ENCODE measurements around the gene RAVER1.
A peak's percentile ranks its signal among the peaks of the same experiment; 100 is the strongest.
"Not testable (repeated sequence)": the region's sequence is repeated elsewhere in the genome, so short reads cannot be mapped to it uniquely, and the experiment has no call there.

Gene RAVER1

DNA sequence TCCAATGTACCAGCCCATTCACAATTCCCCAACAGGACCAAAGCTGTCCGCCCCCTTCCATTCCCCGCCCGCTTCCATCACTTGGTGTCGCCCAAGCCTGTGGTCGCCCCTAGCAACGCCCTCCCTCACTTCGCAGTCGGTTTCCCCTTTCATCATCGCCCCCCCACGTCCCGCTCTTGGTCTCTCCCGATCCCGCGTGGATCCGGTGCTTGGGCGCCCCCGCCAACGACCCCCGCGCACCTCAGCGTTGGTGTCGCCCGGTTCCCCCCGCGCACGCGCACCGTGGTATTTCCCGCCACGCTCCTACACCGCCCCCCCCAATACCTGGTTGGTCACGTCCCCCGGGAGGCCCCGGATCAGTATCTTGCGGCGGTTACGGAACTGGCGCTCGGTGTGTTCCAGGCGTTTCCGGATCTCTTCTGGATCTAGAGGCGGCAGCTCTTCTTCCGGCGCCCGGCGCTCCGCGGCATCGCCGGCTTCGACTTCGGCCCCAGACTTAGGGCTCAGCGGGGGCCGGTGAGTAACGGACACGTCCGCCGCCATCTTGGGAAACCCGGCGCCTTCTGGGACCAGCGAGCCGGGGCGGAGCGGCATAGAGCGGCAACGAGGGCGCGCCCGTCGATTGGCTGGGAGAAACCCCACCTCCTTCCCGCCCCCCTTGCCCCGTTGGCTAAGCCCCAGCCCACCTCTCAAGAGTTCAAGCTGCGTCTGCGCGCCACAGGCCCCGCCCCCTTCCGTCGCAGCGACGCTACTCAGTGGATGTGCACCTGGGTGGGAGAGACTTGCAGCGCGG, at the start of gene RAVER1:
Gene RAVER1 (minus strand): TSS at position 565 of the 793 bp plus-strand sequence. CDS start 22 bp downstream, at position 543.
- DNase-seq, result peak; percentile 97

GRCh38 chr19:10383223-10383499, 49.8 kb upstream of the RAVER1 start:
- not testable (repeated sequence) for DNase-seq

DNA sequence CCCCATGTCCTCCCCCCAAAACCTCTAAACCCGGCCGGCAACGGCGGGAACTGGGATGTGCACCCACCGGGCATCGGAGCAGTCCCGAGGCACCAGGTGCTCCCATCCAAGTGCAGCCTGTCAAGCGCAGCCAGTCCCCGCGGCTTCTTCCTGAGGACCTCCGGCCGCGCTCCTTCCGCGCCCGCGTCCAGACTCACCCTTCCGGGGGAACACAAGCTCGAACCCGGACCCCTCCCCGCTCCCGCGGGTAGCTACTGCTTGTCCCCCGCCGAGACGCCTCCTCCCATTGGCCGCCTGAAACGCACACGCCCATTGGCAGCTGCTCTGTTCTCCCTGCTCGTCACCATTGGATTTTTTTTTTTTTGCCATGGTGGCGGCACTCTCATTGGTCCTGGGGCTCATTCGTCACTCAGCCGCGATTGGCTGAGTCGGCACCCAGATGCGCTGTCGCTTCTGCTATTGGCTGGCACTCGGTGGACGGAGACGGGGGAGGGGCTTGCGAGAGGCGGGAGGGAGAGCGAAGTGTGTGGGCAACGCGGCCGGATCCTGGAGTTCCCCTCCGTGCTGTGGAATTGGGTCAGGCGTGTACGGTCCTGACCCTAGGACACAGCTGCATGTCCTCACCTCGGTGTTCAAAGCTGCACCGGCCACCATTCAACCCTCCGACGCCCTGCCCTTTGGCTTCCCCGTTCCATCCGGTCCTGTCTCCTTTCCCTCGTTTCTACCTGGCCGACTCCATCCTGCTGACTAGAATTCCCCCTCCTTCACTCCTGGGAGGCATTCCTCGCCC, 47.2 kb upstream of the RAVER1 start, which contains the start of gene TYK2:
Gene TYK2 (minus strand): TSS at position 260 of the 790 bp plus-strand sequence. CDS start 2,166 bp downstream, outside the sequence.
- peak; percentile 92 for DNase-seq

DNA sequence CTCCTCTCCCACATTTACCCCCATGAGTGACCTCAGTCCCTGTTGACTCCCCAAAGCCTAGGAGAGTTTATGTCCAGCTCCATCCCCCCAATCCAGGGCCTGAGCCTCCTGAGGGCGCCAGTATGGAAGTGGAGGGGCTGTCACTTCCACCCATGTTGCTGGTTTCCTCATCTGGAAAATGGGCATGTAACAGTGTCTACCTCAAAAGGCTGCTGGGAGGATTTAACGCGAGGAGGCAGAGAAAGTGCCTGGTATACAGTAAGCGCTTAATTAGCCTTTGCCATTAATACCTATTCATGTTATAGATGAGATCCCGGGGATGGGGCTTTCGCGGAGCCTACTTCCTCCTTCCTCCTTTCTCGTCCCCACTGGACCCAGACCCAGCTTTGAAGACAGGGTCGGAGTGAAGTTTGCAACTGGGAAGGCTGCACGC, 46.6 kb upstream of the RAVER1 start:
- DNase-seq, result no peak

GRCh38 chr19:10378124-10378523, 44.8 kb upstream of the RAVER1 start:
- no peak for DNase-seq

- DNase-seq, result not testable (repeated sequence)
Observed at GRCh38 chr19:10377140-10377640, 43.9 kb upstream of the RAVER1 start.

DNA sequence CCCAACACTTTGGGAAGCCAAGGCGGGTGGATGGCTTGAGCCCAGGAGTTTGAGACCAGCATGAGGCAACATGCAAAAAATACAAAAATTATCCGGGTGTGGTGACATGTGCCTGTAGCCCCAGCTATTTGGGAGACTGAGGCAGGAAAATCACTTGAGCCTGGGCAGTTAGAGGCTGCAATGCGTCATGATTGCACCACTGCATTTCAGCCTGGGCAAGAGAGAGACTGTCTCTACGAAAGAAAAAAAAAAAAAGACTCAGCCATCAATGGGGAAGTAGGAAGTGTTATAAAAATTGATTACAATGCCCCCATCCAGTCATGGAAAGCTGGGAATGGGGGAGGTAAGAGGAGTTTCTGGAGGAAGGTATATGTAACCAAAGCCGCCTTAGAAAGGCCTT, 41.6 kb upstream of the RAVER1 start:
- DNase-seq, result no peak

- no peak for DNase-seq
Observed at GRCh38 chr19:10372690-10373089, 39.4 kb upstream of the RAVER1 start.

GRCh38 chr19:10368101-10368803, 34.9 kb upstream of the RAVER1 start:
- DNase-seq, result no peak

DNA sequence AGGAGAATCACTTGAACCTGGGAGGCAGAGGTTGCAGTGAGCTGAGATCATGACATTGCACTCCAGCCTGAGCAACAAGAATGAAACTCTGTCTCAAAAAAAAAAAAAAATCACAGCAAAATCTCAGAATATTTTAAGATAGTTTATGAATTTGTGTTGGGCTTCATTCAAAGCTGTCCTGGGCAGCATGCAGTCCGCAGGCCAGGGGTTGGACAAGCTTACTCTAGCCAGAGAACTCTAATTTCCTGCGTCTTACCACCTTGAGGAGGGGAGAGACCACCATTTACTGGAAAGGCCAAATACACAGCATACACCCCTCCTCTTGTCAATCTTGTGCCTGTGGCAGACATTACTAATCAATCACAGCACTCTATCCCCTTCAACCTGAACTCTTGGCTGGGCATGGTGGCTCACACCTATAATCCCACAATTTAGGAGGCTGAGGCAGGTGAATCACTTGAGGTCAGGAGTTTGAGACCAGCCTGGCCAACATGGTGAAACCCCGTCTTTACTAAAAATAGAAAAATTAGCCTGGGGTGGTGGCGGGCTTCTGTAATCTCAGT, 33.7 kb upstream of the RAVER1 start:
- DNase-seq, result not testable (repeated sequence)

DNA sequence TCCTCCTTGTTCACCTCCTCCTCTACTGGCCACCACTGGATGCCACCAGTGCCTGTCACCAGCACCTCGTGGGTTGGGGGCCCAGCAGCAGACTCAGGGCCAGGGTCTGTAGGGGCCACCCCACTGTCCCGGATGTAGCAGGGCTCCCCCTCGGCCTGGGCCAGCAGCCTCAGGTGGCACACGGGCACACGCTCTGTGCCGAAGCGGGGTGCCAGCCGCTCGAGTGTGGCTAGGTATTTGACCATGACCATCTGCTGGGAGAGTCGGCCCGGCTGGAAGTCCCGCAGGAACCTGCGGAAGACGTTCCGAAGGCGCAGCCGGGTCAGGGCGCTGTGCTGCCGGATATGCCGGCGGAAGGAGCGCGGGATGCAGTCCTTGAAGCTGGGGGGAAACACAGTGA, 32.2 kb upstream of the RAVER1 start:
- no peak for DNase-seq

DNA sequence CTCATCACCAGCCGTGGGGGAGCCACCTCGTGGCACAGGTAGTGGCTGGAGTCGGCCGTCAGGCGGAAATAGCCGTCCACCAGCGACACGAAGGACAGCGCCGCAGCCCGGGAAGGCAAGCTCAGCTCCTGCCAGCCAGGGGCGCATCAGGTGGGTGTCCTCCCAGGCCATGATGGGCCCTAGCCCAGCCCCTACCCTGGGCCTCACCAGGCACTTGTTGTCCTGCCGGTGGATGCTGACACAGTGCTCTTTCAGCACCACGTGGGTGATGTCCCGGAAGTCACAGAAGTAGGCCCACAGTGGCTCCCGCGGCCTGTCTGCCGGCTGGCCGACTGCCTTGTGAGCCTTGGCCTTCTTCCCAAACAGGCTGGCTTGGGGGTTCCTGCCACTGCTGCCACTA, 31.3 kb upstream of the RAVER1 start:
- no peak for DNase-seq

- no peak for DNase-seq
Observed at GRCh38 chr19:10363789-10364281, 30.5 kb upstream of the RAVER1 start.

DNA sequence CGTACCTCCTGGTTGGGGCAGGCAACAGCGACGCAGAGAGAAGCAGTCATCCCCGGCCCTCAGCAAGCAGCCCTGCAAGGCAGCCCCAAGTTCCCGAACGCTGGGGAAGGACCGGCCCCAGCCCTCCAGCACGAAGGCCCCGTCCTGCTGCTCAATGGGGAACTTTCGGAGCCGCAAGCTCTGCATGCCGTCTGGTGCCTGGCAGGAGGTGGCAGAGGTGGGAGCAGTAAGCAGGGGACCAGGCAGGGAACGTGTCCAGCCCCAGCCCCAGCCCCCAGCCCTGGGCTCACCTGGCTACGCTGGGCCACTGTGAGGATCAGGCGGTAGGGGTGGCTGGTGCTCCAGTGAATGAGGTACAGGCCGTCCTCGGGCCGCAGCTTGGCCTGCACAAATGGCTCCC, 28.9 kb upstream of the RAVER1 start:
- DNase-seq, result no peak

DNA sequence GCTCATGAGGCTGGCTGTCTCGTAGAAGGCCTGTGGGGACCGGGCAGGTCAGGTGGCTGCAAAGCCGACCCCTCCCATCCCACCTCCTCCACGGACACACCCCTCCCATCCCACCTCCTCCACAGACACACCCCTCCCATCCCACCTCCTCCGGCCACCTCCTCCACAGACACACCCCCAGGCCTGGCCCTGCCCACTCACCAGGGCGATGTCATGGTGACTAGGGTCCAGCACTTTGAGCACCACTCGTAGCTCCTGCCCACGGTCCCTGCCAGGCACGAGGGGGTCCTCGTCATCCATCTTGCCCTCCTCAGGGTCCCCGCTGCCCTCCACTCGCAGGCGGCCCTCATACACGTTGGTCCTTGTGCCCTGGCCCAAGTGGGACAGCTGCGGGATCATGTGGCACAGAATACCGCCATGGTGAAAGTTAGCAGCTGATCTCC, 28.3 kb upstream of the RAVER1 start:
- no peak for DNase-seq

- DNase-seq, result no peak
Observed at GRCh38 chr19:10356431-10356830, 23.1 kb upstream of the RAVER1 start.

DNA sequence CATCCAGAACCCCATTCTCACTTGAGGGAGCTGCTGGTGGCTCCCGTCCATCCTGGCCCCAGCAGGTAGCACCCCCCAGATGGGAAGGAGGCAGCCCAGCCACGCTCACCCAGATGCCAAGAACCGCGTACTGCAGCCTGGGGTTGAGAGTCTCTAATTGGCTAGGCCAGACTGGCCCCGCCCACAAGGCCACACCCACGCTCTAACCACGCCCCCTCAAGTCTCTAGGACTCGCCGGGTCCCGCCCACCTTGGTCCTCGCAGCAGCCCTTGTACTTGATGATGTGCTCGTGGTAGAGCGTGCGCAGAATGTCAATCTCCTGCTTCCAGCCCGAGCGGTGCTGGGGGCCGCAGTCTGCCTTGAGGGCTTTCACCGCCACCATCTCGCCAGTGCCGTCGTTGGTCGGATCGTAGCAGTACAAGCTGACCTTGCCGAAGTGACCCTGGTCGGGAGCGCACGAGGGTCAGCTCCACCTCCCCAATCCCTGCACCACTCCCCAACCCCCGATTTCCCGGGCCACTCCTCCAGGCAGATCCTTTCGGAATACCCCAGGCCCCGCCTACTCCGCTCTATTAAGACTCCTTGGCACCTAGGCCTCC, 20.6 kb upstream of the RAVER1 start:
- DNase-seq, result no peak

DNA sequence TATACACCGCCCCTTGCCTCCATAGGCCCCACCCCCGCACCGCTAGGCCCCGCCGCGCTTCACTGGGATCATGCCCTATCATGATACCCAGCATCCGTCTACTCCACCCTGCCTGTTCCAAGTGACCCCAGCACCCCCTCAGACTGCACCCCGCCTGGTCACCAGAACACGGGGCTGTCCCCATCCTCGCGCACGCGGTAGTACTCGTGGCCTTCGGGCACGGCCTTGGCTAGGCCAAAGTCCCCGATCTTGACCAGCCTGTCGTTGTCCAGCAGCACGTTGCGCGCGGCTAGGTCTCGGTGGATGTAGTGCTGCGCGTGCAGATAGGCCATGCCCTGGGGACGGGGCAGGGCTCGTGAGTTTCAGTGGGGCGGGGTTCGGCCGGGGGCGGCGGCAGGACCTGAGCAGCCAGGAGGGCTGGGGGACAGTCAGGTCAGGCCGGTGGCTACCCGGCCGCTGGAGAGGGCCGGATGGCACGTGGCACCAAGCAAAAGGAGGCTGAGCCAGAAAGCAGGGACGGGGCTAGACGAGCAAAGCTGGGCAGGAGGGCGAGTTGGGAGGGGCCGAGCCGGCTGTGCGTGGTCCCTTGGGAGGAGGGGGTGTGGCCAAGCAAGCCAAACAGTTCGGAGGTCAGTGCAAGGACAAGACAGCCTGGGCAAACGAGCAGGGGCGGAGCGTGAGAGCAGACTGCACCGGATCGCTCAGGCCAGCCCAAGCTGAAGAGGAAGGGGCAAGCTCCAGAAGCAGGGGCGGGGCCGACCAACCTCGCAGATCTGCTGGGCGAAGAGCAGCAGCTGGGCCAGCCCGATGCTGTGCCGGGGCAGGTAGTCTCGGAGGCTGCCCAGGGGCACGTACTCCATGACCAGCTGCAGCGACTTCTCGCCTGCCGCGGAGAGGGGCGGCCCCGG, 19.7 kb upstream of the RAVER1 start:
- DNase-seq, result no peak

DNA sequence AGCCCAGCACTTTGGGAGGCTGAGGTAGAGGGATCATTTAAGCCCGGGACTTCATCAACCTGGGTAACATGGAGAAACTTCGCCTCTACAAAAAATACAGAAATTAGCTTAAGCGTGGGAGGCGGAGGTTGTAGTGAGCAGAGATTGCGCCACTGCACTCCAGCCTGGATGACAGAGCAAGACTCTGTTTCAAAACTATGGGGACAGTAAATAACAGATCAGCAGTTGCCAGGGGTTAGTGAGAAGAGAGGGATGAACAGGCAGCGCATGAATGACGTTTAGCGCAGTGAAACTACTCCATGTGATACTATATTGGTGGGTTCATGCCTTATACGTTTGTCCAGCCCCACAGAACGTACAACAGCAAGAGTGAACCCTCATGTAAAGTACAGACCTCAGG, 13.2 kb upstream of the RAVER1 start:
- DNase-seq, result no peak

GRCh38 chr19:10344780-10345179, 11.5 kb upstream of the RAVER1 start:
- DNase-seq, result no peak

DNA sequence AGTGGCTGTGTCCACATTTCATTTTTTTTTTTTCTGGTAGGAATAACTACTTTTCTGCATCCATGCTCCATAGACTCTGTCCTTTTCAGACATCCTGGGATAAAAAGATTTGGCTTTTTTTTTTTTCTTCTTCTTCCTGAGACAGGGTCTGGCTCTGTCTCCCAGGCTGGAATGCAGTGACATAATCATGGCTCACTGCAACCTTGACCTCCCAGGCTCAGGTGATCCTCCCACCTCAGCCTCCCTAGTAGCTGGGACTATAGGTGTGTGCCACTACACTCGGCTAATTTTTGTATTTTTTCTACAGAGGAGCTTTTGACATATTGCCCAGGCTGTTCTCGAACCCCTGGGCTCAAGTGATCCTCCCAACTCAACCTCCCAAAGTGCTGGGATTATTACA, 10.2 kb upstream of the RAVER1 start:
- DNase-seq, result no peak

Data from activated effector memory CD4-positive, alpha-beta T cell treated with Interleukin-2 at 50 U/mL for 16 hours (primary cell).